HL-60 (cell line): ENCODE data around the gene STON2.
"Not testable (repeated sequence)": the region's sequence is repeated elsewhere in the genome, so short reads cannot be mapped to it uniquely, and the experiment has no call there.

Experiments
- CTCF ChIP-seq: IDR thresholded peaks from one replicate; pipeline ENCODE4 v1.5.1; 2011; ENCODE audit warnings: low read length, control low read depth, inconsistent platforms; ENCODE audit not compliant: insufficient read depth
- POLR2AphosphoS5 ChIP-seq: IDR thresholded peaks from 2 replicates; pipeline ENCODE4 v1.6.1; 2012; ENCODE audit warnings: low read depth
- REST ChIP-seq: IDR thresholded peaks from 2 replicates; pipeline ENCODE4 v1.6.1; 2012; ENCODE audit warnings: low read depth; ENCODE audit not compliant: insufficient replicate concordance
- SPI1 ChIP-seq: IDR thresholded peaks from 2 replicates; pipeline ENCODE4 v1.6.1; 2012; ENCODE audit warnings: low read depth, mild to moderate bottlenecking, borderline replicate concordance

- not testable (repeated sequence) for TF ChIP-seq CTCF, REST, POLR2AphosphoS5, SPI1
Measured at GRCh38 chr14:81380009-81380408, 20.1 kb downstream of the STON2 start.
